NOMO-1 treated with dmso at 0.1 percent for 144 hours (cell line): Measurements from ENCODE around the gene SHTN1.
A peak's percentile ranks its signal among the peaks of the same experiment; 100 is the strongest.

Experiments
- DNase-seq: peaks from one replicate; lab custom pipeline; 2025; ENCODE audit not compliant: unreplicated experiment; lab: John Stamatoyannopoulos, UW

The SHTN1 gene

GRCh38 chr10:116917481-116917880 lies 87.5 kb downstream of the SHTN1 start:
- DNase-seq, result no peak

- peak; percentile 48 for DNase-seq
These were observed 89.6 kb downstream of the SHTN1 start for GRCh38 chr10:116915340-116915739.

GRCh38 chr10:116913695-116914094 lies 91.3 kb downstream of the SHTN1 start:
- no peak for DNase-seq

GRCh38 chr10:116912162-116912561 lies 92.8 kb downstream of the SHTN1 start:
- no peak for DNase-seq

GRCh38 chr10:116910910-116911309 lies 94.1 kb downstream of the SHTN1 start:
- DNase-seq, result no peak

- no peak for DNase-seq
These were observed 95.7 kb downstream of the SHTN1 start for GRCh38 chr10:116909307-116909706.

- no peak for DNase-seq
These were observed 97.6 kb downstream of the SHTN1 start for GRCh38 chr10:116907245-116907987.

GRCh38 chr10:116905845-116906210 lies 99.2 kb downstream of the SHTN1 start:
- no peak for DNase-seq

- DNase-seq, result no peak
These were observed 105.4 kb downstream of the SHTN1 start for GRCh38 chr10:116899626-116900025.

- no peak for DNase-seq
These were observed 111.3 kb downstream of the SHTN1 start for GRCh38 chr10:116893686-116894037.

GRCh38 chr10:116892907-116893685 lies 111.9 kb downstream of the SHTN1 start:
- DNase-seq, result no peak

GRCh38 chr10:116891208-116891607 lies 113.8 kb downstream of the SHTN1 start:
- DNase-seq, result no peak

- DNase-seq, result no peak
These were observed 115.9 kb downstream of the SHTN1 start for GRCh38 chr10:116889066-116889465.

- DNase-seq, result no peak
These were observed 116.5 kb downstream of the SHTN1 start for GRCh38 chr10:116888380-116889055.

- no peak for DNase-seq
These were observed 118.2 kb downstream of the SHTN1 start for GRCh38 chr10:116886772-116887171.

- no peak for DNase-seq
These were observed 122.3 kb downstream of the SHTN1 start for GRCh38 chr10:116882639-116883038.

- no peak for DNase-seq
These were observed 124.1 kb downstream of the SHTN1 start for GRCh38 chr10:116880716-116881482.

GRCh38 chr10:116879817-116880216 lies 125.2 kb downstream of the SHTN1 start:
- DNase-seq, result no peak

GRCh38 chr10:116878123-116878522 lies 126.9 kb downstream of the SHTN1 start:
- DNase-seq, result no peak

GRCh38 chr10:116877391-116877790 lies 127.6 kb downstream of the SHTN1 start:
- DNase-seq, result no peak

GRCh38 chr10:116875897-116876296 lies 129.1 kb downstream of the SHTN1 start:
- DNase-seq, result no peak
